Ascending aorta (tissue), 2 donors: ENCODE measurements around the gene PABPC1L. TPM values are rescaled to one million over a fixed set of nuclear protein-coding genes. Genes with fewer than 3 reads are reported as not detected.

Experiments used
- DNase-seq, 2 donors: peaks; one replicate each; pipeline ENCODE4 v3.0.0-alpha.2; 2019; ENCODE audit warnings: low spot score in 2 of 2
- H3K27ac ChIP-seq, 2 donors: fragments of 200-600 bp; sonication (generic); one replicate each; pipeline ENCODE4 v1.5.1; 2016 to 2017; ENCODE audit warnings: mild to moderate bottlenecking in 1 of 2
- H3K27me3 ChIP-seq: fragments of 200-600 bp; sonication (generic); one replicate; pipeline ENCODE4 v1.5.1; 2017
- H3K36me3 ChIP-seq, 2 donors: fragments of 200-600 bp; sonication (generic); one replicate each; pipeline ENCODE4 v1.5.1; 2016
- H3K4me1 ChIP-seq, 2 donors: fragments of 200-600 bp; sonication (generic); one replicate each; pipeline ENCODE4 v1.5.1; 2016 to 2017; ENCODE audit warnings: mild to moderate bottlenecking in 1 of 2
- H3K4me3 ChIP-seq, 2 donors: fragments of 200-600 bp; sonication (generic); one replicate each; pipeline ENCODE4 v1.5.1; 2016 to 2017; ENCODE audit warnings: mild to moderate bottlenecking in 1 of 2
- H3K9me3 ChIP-seq, 2 donors: fragments of 200-600 bp; sonication (generic); one replicate each; pipeline ENCODE4 v1.5.1; 2016
- CTCF ChIP-seq, 3 experiments: fragments of 200-600 bp in 2 of 3; fragments of 450-650 bp in 1 of 3; sonication (generic) in 2 of 3; IDR thresholded peaks; one replicate each; pipeline ENCODE4 v1.5.1; 2016 to 2019; ENCODE audit warnings: antibody characterized with exemption in 3 of 3, mild to moderate bottlenecking in 1 of 3, moderate library complexity in 1 of 3
- intact Hi-C: fragments of 100-400 bp; cut with DNase I; formaldehyde crosslinking; loops from one replicate; pipeline ENCODE4 v1.15.1; 2023
- total RNA-seq: library from RNA; depleted of rRNA; stranded (reverse); fragments of >200 nt; gene quantifications from one replicate; pipeline ENCODE4 v1.1.0, GENCODE V29; 2016

The PABPC1L gene
- total RNA-seq, 1 donor from 2014 or later = 22.9 TPM

- intact Hi-C loops = no loop called here
- H3K4me3 ChIP-seq = no peak overlapping the region
- no peaks in the 10 kb centered on the region for H3K27me3 ChIP-seq
- no peaks in the 10 kb centered on the region for H3K9me3 ChIP-seq
- DNase-seq = no peak
- H3K27ac ChIP-seq = no peak overlapping the region
- H3K4me1 ChIP-seq = no peaks in the 10 kb centered on the region
- H3K36me3 ChIP-seq = peaks cover 21 to 50% of the 10 kb centered on the region in 2 donors
- TF ChIP-seq CTCF (IDR thresholded peaks at IDR 0.05) = no peak
These were observed 28.8 kb downstream of the PABPC1L start for GRCh38 chr20:44938637-44939036.

- Histone ChIP-seq H3K27me3 (no peaks in the 10 kb centered on the region), H3K9me3 (no peaks in the 10 kb centered on the region), H3K4me3 (no peak overlapping the region), H3K27ac (no peak overlapping the region), H3K36me3 (peaks cover 37 to 68% of the 10 kb centered on the region in 2 donors), H3K4me1 (no peaks in the 10 kb centered on the region)
- TF ChIP-seq CTCF (IDR thresholded peaks at IDR 0.05) = no peak
- intact Hi-C loops = no loop called here
- DNase-seq = no peak
These were observed 31.3 kb downstream of the PABPC1L start for GRCh38 chr20:44941120-44941691.

GRCh38 chr20:44942264-44942973, 32.6 kb downstream of the PABPC1L start:
- no peaks in the 10 kb centered on the region for H3K27me3 ChIP-seq
- intact Hi-C loops = no loop called here
- H3K27ac ChIP-seq = no peak overlapping the region
- H3K4me1 ChIP-seq = no peaks in the 10 kb centered on the region
- TF ChIP-seq CTCF (IDR thresholded peaks at IDR 0.05) = no peak
- H3K9me3 ChIP-seq = no peaks in the 10 kb centered on the region
- H3K36me3 ChIP-seq = peaks cover 37 to 70% of the 10 kb centered on the region in 2 donors
- no peak overlapping the region for H3K4me3 ChIP-seq
- DNase-seq = no peak

- Histone ChIP-seq H3K9me3 (no peaks in the 10 kb centered on the region), H3K4me1 (no peaks in the 10 kb centered on the region), H3K36me3 (peaks cover 44 to 84% of the 10 kb centered on the region in 2 donors), H3K27me3 (no peaks in the 10 kb centered on the region), H3K4me3 (no peak overlapping the region), H3K27ac (no peak overlapping the region)
- TF ChIP-seq CTCF (IDR thresholded peaks at IDR 0.05) = no peak
- no peak for DNase-seq
- intact Hi-C loops = no loop called here
These were observed 34.0 kb downstream of the PABPC1L start for GRCh38 chr20:44943828-44944227.

- intact Hi-C loops = no loop called here
- Histone ChIP-seq H3K4me3 (no peak overlapping the region), H3K9me3 (no peaks in the 10 kb centered on the region), H3K36me3 (peaks cover 55 to 94% of the 10 kb centered on the region in 2 donors), H3K4me1 (no peaks in the 10 kb centered on the region), H3K27me3 (no peaks in the 10 kb centered on the region), H3K27ac (no peak overlapping the region)
- no peak for TF ChIP-seq CTCF (IDR thresholded peaks at IDR 0.05)
- no peak for DNase-seq
These were observed 35.4 kb downstream of the PABPC1L start for GRCh38 chr20:44945261-44945660.
